ENCODE data around the gene NSG2. TPM values are rescaled to one million over a fixed set of nuclear protein-coding genes. Genes with fewer than 3 reads are reported as not detected.

The NSG2 gene
- 75.1 and 78.2 TPM in 2 replicates for polyA plus RNA-seq (2014; cell fraction: cytosol; rRNA removed)
- 18.4 and 23.6 TPM in 2 replicates for polyA plus RNA-seq (2014; cell fraction: nucleus; rRNA removed)

- DNase-seq (ENCODE audit: low spot score), result peak; percentile 94
These were observed at the start of gene NSG2 for GRCh38 chr5:174045470-174046025. TSS of gene NSG2 (plus strand) at chr5:174045706. CDS start at chr5:174046756, 1,050 bp downstream.

GRCh38 chr5:173997331-173997730, 48.2 kb upstream of the NSG2 start:
- no peak for DNase-seq (ENCODE audit: low spot score)

- no peak for DNase-seq (ENCODE audit: low spot score)
These were observed 47.0 kb upstream of the NSG2 start for GRCh38 chr5:173998531-173998930.

GRCh38 chr5:174000076-174000475, 45.4 kb upstream of the NSG2 start:
- DNase-seq (ENCODE audit: low spot score), result no peak

- no peak for DNase-seq (ENCODE audit: low spot score)
These were observed 41.7 kb upstream of the NSG2 start for GRCh38 chr5:174003795-174004194.

- no peak for DNase-seq (ENCODE audit: low spot score)
These were observed 36.6 kb upstream of the NSG2 start for GRCh38 chr5:174008922-174009321.

GRCh38 chr5:174010365-174010764, 35.1 kb upstream of the NSG2 start:
- no peak for DNase-seq (ENCODE audit: low spot score)

- no peak for DNase-seq (ENCODE audit: low spot score)
These were observed 34.1 kb upstream of the NSG2 start for GRCh38 chr5:174011441-174011840.

GRCh38 chr5:174020069-174020927, 25.2 kb upstream of the NSG2 start:
- peak; percentile 63 for DNase-seq (ENCODE audit: low spot score)

GRCh38 chr5:174020928-174021304, 24.6 kb upstream of the NSG2 start:
- no peak for DNase-seq (ENCODE audit: low spot score)

GRCh38 chr5:174022384-174023095, 23.0 kb upstream of the NSG2 start:
- DNase-seq (ENCODE audit: low spot score), result peak; percentile 15

- no peak for DNase-seq (ENCODE audit: low spot score)
These were observed 15.2 kb upstream of the NSG2 start for GRCh38 chr5:174030286-174030685.

GRCh38 chr5:174044466-174045254, 846 bp upstream of the NSG2 start:
- DNase-seq (ENCODE audit: low spot score), result no peak

- DNase-seq (ENCODE audit: low spot score), result peak; percentile 43
These were observed 1.1 kb downstream of the NSG2 start for GRCh38 chr5:174046558-174046957.

GRCh38 chr5:174047472-174048099, 2.1 kb downstream of the NSG2 start:
- no peak for DNase-seq (ENCODE audit: low spot score)

GRCh38 chr5:174052636-174053035, 7.1 kb downstream of the NSG2 start:
- DNase-seq (ENCODE audit: low spot score), result no peak

GRCh38 chr5:174053905-174054304, 8.4 kb downstream of the NSG2 start:
- no peak for DNase-seq (ENCODE audit: low spot score)

- DNase-seq (ENCODE audit: low spot score), result no peak
These were observed 10.8 kb downstream of the NSG2 start for GRCh38 chr5:174056064-174056847.

GRCh38 chr5:174057206-174057605, 11.7 kb downstream of the NSG2 start:
- no peak for DNase-seq (ENCODE audit: low spot score)

GRCh38 chr5:174058433-174059122, 13.1 kb downstream of the NSG2 start:
- no peak for DNase-seq (ENCODE audit: low spot score)

Data from SK-N-DZ (cell line).